DND-41 (cell line): ENCODE measurements around the gene DDX31.

ENCODE experiments used
- ATAC-seq: fragments of 200-7000 bp; cut with Tn5 transposase; 3 replicates; pipeline ENCODE4 v1.9.1; 2021; ENCODE audit warnings: low read depth; ENCODE audit not compliant: insufficient read depth
- DNase-seq: peaks from one replicate; pipeline ENCODE4 v3.0.0-alpha.2; 2020
- H2AFZ ChIP-seq: 2 replicates; pipeline ENCODE4 v1.6.0; 2012; ENCODE audit warnings: low read depth, low read length
- H3K27ac ChIP-seq: 2 replicates; pipeline ENCODE4 v1.5.1; 2012; ENCODE audit warnings: low read length, inconsistent platforms
- H3K27me3 ChIP-seq: fragments of 200-600 bp; sonication (generic); 2 replicates; pipeline ENCODE4 v1.6.0; 2012; ENCODE audit warnings: low read length, mild to moderate bottlenecking, inconsistent platforms; ENCODE audit not compliant: insufficient read depth, poor library complexity
- H3K36me3 ChIP-seq: 2 replicates; pipeline ENCODE4 v1.5.1; 2012; ENCODE audit warnings: low read length, inconsistent platforms; ENCODE audit not compliant: insufficient read depth
- H3K4me1 ChIP-seq: 2 replicates; pipeline ENCODE4 v1.5.1; 2012; ENCODE audit warnings: mild to moderate bottlenecking, low read length; ENCODE audit not compliant: insufficient read depth
- H3K4me2 ChIP-seq: 2 replicates; pipeline ENCODE4 v1.6.0; 2012; ENCODE audit warnings: mild to moderate bottlenecking, moderate library complexity, low read length, inconsistent platforms; ENCODE audit not compliant: insufficient read depth
- H3K4me3 ChIP-seq, 2 experiments: fragments of 200-600 bp in 1 of 2; shearing (Covaris generic) in 1 of 2; 2 replicates each; pipeline ENCODE4 v1.5.1; 2012 to 2016; ENCODE audit warnings: inconsistent platforms in 2 of 2, low read length in 2 of 2, mild to moderate bottlenecking in 2 of 2, low read depth in 1 of 2, moderate library complexity in 1 of 2
- H3K79me2 ChIP-seq: 2 replicates; pipeline ENCODE4 v1.6.0; 2012; ENCODE audit warnings: low read length, inconsistent platforms; ENCODE audit not compliant: insufficient read depth
- H3K9ac ChIP-seq: 2 replicates; pipeline ENCODE4 v1.6.0; 2012; ENCODE audit warnings: low read depth, mild to moderate bottlenecking, inconsistent platforms, low read length, moderate library complexity
- H3K9me3 ChIP-seq: 2 replicates; pipeline ENCODE4 v1.5.1; 2012; ENCODE audit warnings: low read length, moderate library complexity, mild to moderate bottlenecking, inconsistent platforms; ENCODE audit not compliant: insufficient read depth, severe bottlenecking
- H4K20me1 ChIP-seq: 2 replicates; pipeline ENCODE4 v1.6.0; 2012; ENCODE audit warnings: low read length; ENCODE audit not compliant: insufficient read depth
- CTCF ChIP-seq: IDR thresholded peaks from 2 replicates; pipeline ENCODE4 v1.5.1; 2012; ENCODE audit warnings: borderline replicate concordance, low read length, moderate library complexity, mild to moderate bottlenecking; ENCODE audit not compliant: poor library complexity, severe bottlenecking; ENCODE audit errors: extremely low read depth
- EZH2 ChIP-seq: IDR thresholded peaks from 3 replicates; pipeline ENCODE4 v1.6.1; 2012; ENCODE audit warnings: borderline replicate concordance, low read depth, mild to moderate bottlenecking, moderate library complexity, low read length, inconsistent platforms; ENCODE audit not compliant: severe bottlenecking

The DDX31 gene

GRCh38 chr9:132699956-132700355 is 30.2 kb upstream of the DDX31 start:
- Histone ChIP-seq H4K20me1 (no peaks in the 10 kb centered on the region), H3K9me3 (peaks cover 10% of the 10 kb centered on the region), H2AFZ (no peak overlapping the region), H3K79me2 (no peaks in the 10 kb centered on the region), H3K4me3 (no peak overlapping the region), H3K27me3 (no peaks in the 10 kb centered on the region), H3K4me2 (no peak overlapping the region), H3K27ac (no peak overlapping the region), H3K36me3 (no peaks in the 10 kb centered on the region), H3K4me1 (no peaks in the 10 kb centered on the region), H3K9ac (no peak overlapping the region)
- ATAC-seq (no peak), DNase-seq (no peak)
- TF ChIP-seq EZH2, result no peak
- TF ChIP-seq CTCF, result no peak

GRCh38 chr9:132698989-132699388 is 29.2 kb upstream of the DDX31 start:
- Histone ChIP-seq H4K20me1 (no peaks in the 10 kb centered on the region), H3K27me3 (no peaks in the 10 kb centered on the region), H3K4me1 (no peaks in the 10 kb centered on the region), H3K4me3 (no peak overlapping the region), H3K9ac (no peak overlapping the region), H3K79me2 (no peaks in the 10 kb centered on the region), H3K9me3 (peaks cover 10% of the 10 kb centered on the region), H3K27ac (no peak overlapping the region), H2AFZ (no peak overlapping the region), H3K4me2 (no peak overlapping the region), H3K36me3 (no peaks in the 10 kb centered on the region)
- DNase-seq (no peak), ATAC-seq (no peak)
- TF ChIP-seq CTCF (no peak), EZH2 (no peak)

- no peaks in the 10 kb centered on the region for H4K20me1 ChIP-seq
- no peak overlapping the region for H3K4me2 ChIP-seq
- no peak overlapping the region for H3K4me3 ChIP-seq
- H3K79me2 ChIP-seq, result no peaks in the 10 kb centered on the region
- no peak overlapping the region for H2AFZ ChIP-seq
- H3K27me3 ChIP-seq, result no peaks in the 10 kb centered on the region
- H3K36me3 ChIP-seq, result peaks cover 4% of the 10 kb centered on the region; the same call in 1 of the 2 replicates
- DNase-seq (no peak), ATAC-seq (no peak)
- peaks cover 10% of the 10 kb centered on the region for H3K9me3 ChIP-seq
- H3K9ac ChIP-seq, result no peak overlapping the region
- TF ChIP-seq CTCF (no peak), EZH2 (no peak)
- no peak overlapping the region for H3K27ac ChIP-seq
- H3K4me1 ChIP-seq, result no peaks in the 10 kb centered on the region
Observed at GRCh38 chr9:132697230-132697629, 27.4 kb upstream of the DDX31 start.

GRCh38 chr9:132694144-132694543 is 24.4 kb upstream of the DDX31 start:
- Histone ChIP-seq H3K9me3 (peaks cover 10% of the 10 kb centered on the region), H3K4me3 (no peak overlapping the region), H3K4me1 (no peaks in the 10 kb centered on the region), H3K79me2 (no peaks in the 10 kb centered on the region), H3K27me3 (no peaks in the 10 kb centered on the region), H3K27ac (no peak overlapping the region), H2AFZ (no peak overlapping the region), H3K9ac (no peak overlapping the region), H4K20me1 (no peaks in the 10 kb centered on the region), H3K4me2 (no peak overlapping the region), H3K36me3 (peaks cover 26% of the 10 kb centered on the region)
- DNase-seq (peak; percentile 14), ATAC-seq (peak; percentile 64; the same call in 2 of the 3 replicates)
- TF ChIP-seq EZH2 (no peak), CTCF (peak; percentile 45)
